Suppressor macrophage treated with lipopolysaccharide for 1 hour (primary cell): ENCODE results near the gene ANP32B.
"Not testable (repeated sequence)": the region's sequence is repeated elsewhere in the genome, so short reads cannot be mapped to it uniquely, and the experiment has no call there.

Experiments used
- DNase-seq, 3 donors: peaks; one replicate each; pipeline ENCODE4 v3.0.0-alpha.2; 2020 to 2022

ANP32B gene

DNA sequence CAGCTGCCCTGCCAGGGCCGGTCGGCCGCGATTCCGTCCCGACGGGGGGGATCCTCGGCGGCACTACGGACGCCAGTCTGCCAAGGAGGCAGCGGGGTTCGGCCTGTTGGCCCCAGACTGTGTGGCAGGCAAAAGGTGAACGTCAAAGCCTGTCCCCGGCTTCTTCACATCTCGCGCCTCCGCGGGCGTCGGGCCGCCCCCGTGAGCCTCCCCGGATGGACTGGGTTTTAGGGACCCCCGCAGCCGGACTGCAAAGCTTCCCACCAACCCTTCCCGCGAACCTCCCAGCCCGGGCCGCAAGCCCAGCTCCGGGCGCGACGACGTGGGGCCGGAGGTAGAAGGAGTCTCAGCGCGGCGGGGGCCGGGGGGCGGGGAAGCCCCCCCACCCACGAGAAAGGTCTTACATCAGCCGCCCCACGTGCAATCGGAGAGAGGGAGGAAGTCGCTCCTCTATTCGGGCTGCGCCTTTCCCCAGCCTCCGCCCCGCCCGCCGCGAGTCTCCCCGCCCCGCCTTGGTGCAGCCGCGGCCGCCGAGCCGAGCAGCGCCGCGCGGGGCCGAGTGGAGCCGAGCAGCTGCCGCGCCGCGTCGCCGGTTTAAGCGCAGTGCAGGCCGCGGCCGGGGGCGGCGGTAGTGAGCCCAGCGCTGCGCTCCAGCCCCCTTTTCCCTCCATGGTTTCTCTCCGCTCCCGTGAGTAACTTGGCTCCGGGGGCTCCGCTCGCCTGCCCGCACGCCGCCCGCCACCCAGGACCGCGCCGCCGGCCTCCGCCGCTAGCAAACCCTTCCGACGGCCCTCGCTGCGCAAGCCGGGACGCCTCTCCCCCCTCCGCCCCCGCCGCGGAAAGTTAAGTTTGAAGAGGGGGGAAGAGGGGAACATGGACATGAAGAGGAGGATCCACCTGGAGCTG is at the start of gene ANP32B:
ANP32B (plus strand) TSS at position 659 of the 906 bp plus-strand sequence; CDS start at position 874, 215 bp downstream.
- DNase-seq: peak; percentile 94 to 98 (median 98)

GRCh38 chr9:97934321-97935115 is 48.6 kb upstream of the ANP32B start:
- no peak for DNase-seq

DNA sequence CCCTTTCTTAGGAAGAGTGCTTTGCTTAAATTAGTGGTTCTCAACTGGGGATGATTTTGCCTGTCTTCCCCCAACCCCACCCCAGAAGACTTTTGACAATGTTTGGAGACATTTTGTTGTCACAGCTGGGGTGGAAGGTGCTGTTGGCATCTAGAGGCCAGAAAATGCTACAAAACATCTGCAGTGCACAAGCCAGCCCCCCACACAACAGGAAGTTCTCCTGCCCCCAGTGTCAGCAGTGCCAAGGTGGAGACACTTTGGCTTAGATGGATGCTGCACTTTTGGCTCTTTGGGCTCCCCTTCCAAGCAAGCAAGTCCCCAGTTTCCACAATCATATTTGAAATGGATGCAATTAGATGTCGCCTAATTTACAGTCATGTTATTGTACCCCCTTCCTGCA is 47.9 kb upstream of the ANP32B start:
- DNase-seq: no peak

DNA sequence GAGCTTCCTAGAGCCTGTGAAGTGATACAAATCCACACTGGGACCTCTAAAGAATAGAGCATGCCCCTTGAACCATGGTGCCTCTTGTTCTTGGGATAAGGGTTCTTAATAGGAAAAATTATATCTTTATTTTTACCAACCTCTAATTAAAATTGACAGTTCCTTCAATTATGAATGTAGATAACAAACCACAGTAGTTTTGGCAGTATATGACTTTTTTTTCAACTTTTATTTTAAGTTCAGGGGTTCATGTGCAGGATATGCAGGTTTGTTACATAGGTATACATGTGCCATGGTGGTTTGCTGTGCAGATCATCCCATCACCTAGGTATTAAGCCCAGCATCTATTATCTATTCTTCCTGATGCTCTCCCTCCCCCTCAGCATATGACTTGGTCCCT is 46.1 kb upstream of the ANP32B start:
- no peak for DNase-seq

DNA sequence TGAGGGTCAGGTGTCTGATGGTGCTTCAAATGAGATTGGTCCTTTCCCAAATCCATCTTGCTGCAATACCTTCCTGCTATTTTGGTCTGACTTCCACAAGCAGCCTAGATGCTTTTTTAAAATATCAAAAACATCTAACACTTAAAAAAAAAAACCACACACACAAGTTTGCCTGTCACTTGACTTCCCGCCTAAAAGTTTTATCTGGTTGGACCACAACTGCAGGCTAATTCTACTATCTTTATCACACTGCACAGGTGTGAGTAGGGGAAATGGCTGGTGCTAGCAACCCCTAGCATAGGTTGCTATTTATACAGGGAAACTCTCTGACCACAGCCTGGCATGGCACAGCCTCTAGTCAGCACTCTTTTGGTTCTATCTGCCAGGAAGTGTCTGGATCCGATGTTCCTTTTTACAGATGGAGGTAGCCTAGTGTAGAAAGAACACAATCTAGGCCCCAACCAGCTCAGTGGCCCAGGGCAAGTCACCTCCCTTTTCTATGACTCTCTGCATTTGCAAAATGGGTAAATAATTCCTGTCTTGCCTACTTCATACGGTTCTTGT is 45.0 kb upstream of the ANP32B start, which contains the start of gene HEMGN:
HEMGN (minus strand) TSS at position 92 of the 564 bp plus-strand sequence; CDS start at position 56, 36 bp downstream.
- DNase-seq: no peak

DNA sequence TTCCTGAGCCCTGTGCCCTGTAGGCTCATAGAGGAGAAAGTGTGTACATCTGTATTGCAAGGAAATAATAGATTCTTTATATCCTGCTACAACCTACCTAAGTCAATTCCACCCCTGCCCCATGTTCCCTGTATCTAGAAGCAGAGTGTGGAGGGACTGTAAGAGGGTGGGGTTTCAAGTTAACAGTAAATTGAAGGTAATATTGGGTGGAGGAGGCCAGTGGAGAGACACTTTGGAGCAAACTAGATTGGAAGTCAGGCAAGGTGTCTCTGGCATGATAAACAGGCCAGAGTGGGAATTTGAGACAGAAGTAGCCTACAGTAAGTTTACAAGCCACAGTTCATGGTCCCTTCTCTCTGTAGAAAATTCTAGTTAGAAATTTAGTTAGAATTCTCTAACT is 42.9 kb upstream of the ANP32B start:
- no peak for DNase-seq

DNA sequence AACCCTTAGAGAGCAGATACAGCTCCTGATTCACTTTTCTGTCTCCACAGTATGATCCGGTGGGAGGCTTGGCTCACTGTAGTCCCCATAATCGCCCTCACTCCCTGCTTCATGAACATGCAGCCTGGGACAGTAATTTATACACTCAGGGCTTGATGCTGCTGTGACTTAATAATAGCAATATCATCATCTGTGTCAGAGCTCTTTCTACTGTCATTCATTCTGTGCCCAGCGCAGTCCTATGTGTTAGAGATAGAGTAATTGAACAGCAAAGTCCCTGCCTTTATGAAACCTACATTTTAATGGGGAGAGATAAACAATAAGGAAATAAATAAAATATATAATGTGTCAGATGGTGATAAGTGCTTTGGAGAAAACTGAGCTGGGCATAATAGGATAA is 42.4 kb upstream of the ANP32B start:
- DNase-seq: no peak

GRCh38 chr9:97941323-97941722 is 41.8 kb upstream of the ANP32B start:
- no peak for DNase-seq

GRCh38 chr9:97943308-97943855 is 39.8 kb upstream of the ANP32B start:
- no peak for DNase-seq

DNA sequence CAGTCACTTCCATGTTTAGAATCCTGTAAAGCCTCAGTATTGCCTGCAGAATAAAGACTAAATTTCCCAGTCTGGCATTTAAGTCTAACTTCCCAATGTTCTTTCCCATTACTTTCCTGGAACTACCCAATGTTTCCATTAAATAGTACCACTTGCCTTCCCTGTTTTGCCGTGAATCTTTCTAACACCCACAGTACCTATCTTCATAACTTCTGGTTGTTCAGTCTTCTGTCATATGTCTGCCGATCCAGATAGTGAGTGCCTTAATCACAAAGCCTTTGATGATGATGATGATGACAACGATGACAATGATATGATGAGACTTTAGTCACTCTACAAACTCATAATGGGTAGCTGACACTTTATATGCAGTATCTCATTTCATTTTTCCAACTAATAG is 38.5 kb upstream of the ANP32B start:
- DNase-seq: no peak

GRCh38 chr9:97945470-97945869 is 37.7 kb upstream of the ANP32B start:
- not testable (repeated sequence) for DNase-seq

DNA sequence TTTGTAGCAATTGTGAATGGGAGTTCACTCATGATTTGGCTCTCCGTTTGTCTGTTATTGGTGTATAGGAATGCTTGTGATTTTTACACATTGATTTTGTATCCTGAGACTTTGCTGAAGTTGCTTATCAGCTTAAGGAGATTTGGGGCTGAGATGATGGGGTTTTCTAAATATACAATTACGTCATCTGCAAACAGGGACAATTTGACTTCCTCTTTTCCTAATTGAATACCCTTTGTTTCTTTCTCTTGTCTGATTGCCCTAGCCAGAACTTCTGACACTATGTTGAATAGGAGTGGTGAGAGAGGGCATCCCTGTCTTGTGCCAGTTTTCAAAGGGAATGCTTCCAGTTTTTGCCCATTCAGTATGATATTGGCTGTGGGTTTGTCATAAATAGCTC is 36.0 kb upstream of the ANP32B start:
- DNase-seq: not testable (repeated sequence)

- not testable (repeated sequence) for DNase-seq
These were observed 32.3 kb upstream of the ANP32B start for GRCh38 chr9:97950873-97951272.

- peak; percentile 34 to 46 (median 36) for DNase-seq
These were observed 28.6 kb upstream of the ANP32B start for GRCh38 chr9:97954550-97954989.

GRCh38 chr9:97956331-97956730 is 26.8 kb upstream of the ANP32B start:
- DNase-seq: peak in 1 of 3 donors; percentile 16

- no peak for DNase-seq
These were observed 24.2 kb upstream of the ANP32B start for GRCh38 chr9:97958812-97959511.

GRCh38 chr9:97959585-97959984 is 23.6 kb upstream of the ANP32B start:
- DNase-seq: no peak

DNA sequence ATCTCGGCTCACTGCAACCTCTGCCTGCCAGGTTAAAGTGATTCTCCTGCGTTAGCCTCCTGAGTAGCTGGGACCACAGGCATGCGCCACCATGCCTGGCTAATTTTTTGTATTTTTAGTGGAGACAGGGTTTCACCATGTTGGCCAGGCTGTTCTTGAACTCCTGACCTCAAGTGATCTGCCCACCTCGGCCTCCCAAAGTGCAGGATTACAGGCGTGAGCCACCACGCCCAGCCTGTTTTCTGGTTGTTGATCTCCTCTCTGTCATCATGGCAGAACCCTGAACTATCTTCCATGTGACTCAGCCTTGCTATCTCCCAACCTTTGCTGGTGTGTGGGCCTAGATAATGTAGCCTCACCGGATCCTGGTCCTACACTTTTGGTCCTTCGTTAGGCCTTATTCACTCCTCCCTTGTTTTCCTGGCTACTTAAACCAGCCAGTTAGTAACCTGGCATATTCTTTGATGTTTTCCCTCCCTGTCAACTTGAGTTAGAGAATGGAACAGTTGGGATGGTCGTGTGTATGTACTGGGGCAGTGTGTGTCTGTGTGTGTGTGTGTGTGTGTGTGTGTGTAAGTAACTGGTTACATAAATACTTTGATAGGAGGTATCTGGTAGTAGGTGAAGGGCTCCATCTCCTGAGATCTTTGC is 22.3 kb upstream of the ANP32B start:
- DNase-seq: not testable (repeated sequence)

DNA sequence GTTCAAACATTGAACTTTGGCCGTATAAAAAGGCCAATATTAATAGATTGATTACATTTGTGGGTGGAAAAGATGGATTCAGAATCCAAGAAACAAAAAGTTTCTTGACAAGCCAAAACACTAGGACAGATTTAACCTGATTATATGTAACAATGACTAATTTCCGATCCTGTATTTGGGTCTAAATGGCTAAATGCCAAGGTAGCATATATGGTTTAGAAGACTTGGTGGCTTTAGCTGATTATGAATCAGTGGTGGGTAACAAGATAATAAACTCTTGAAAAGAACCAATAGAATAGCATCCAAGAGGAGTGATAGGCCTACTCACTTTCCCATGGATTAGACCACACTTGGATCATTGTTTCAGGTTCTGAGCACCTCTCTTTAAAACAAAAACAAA is 21.8 kb upstream of the ANP32B start:
- DNase-seq: no peak

- DNase-seq: no peak
These were observed 21.0 kb upstream of the ANP32B start for GRCh38 chr9:97962136-97962535.

GRCh38 chr9:97962575-97962974 is 20.6 kb upstream of the ANP32B start:
- DNase-seq: no peak

DNA sequence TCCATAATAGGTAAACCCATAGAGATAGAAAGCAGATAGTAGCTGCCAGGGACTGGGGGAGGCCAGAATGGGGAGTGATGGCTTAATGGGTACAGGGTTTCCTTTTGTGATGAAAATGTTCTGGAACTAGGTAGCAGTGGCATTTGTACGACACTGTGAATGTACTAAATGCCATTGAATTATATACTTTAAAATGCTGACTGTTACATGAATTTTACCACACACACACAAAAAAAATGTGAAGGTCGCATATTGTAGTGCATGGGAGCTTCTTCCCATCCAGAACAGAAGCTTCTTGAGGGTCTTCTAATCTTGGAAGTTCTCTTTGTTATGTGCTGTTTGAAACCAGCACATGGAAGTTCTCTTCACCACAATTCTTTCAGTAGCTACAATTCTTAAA is 19.9 kb upstream of the ANP32B start:
- no peak for DNase-seq
